ENCODE data around the gene CSH2.

CSH2 gene

GRCh38 chr17:63848834-63849689 lies 24.4 kb downstream of the CSH2 start:
- peak; percentile 43 for DNase-seq (ENCODE audit: low read depth)
- TF ChIP-seq POLR2A (IDR thresholded peaks at IDR 0.05; ENCODE audit: extremely low read depth, insufficient read length) (no peak), MYC (IDR thresholded peaks at IDR 0.05; ENCODE audit: low read depth, low read length) (no peak), CTCF (IDR thresholded peaks at IDR 0.05; ENCODE audit: low read depth, low read length) (no peak), MAX (IDR thresholded peaks at IDR 0.05; ENCODE audit: low read depth, low read length) (no peak)
- no peak overlapping the region for H3K4me3 ChIP-seq (ENCODE audit: low read depth, low read length)

- DNase-seq (ENCODE audit: low read depth): no peak
- TF ChIP-seq MYC (IDR thresholded peaks at IDR 0.05; ENCODE audit: low read depth, low read length) (no peak), MAX (IDR thresholded peaks at IDR 0.05; ENCODE audit: low read depth, low read length) (no peak), POLR2A (IDR thresholded peaks at IDR 0.05; ENCODE audit: extremely low read depth, insufficient read length) (no peak), CTCF (IDR thresholded peaks at IDR 0.05; ENCODE audit: low read depth, low read length) (no peak)
- H3K4me3 ChIP-seq (ENCODE audit: low read depth, low read length): no peak overlapping the region
Measured at GRCh38 chr17:63847525-63848249, 25.8 kb downstream of the CSH2 start.

GRCh38 chr17:63845509-63845908 lies 28.0 kb downstream of the CSH2 start:
- no peak overlapping the region for H3K4me3 ChIP-seq (ENCODE audit: low read depth, low read length)
- TF ChIP-seq MAX (IDR thresholded peaks at IDR 0.05; ENCODE audit: low read depth, low read length): no peak
- TF ChIP-seq POLR2A (IDR thresholded peaks at IDR 0.05; ENCODE audit: extremely low read depth, insufficient read length): no peak
- no peak for TF ChIP-seq MYC (IDR thresholded peaks at IDR 0.05; ENCODE audit: low read depth, low read length)
- no peak for TF ChIP-seq CTCF (IDR thresholded peaks at IDR 0.05; ENCODE audit: low read depth, low read length)
- DNase-seq (ENCODE audit: low read depth): no peak

GRCh38 chr17:63843910-63844677 lies 29.4 kb downstream of the CSH2 start:
- peak overlapping the region; percentile 87 for H3K4me3 ChIP-seq (ENCODE audit: low read depth, low read length)
- TF ChIP-seq MYC (IDR thresholded peaks at IDR 0.05; ENCODE audit: low read depth, low read length) (no peak), POLR2A (IDR thresholded peaks at IDR 0.05; ENCODE audit: extremely low read depth, insufficient read length) (no peak)
- DNase-seq (ENCODE audit: low read depth): no peak

GRCh38 chr17:63843387-63843888 lies 30.0 kb downstream of the CSH2 start:
- DNase-seq (ENCODE audit: low read depth): peak; percentile 90
- peak overlapping the region; percentile 87 for H3K4me3 ChIP-seq (ENCODE audit: low read depth, low read length)

- peak within 1 kb of the TSS; percentile 90 for H3K4me3 ChIP-seq (ENCODE audit: low read depth, low read length)
- TF ChIP-seq POLR2A (IDR thresholded peaks at IDR 0.05; ENCODE audit: extremely low read depth, insufficient read length) (peak; percentile 25), MAX (IDR thresholded peaks at IDR 0.05; ENCODE audit: low read depth, low read length) (no peak), CTCF (IDR thresholded peaks at IDR 0.05; ENCODE audit: low read depth, low read length) (no peak), MYC (IDR thresholded peaks at IDR 0.05; ENCODE audit: low read depth, low read length) (peak; percentile 41)
- peak; percentile 98 for DNase-seq (ENCODE audit: low read depth)
Measured at GRCh38 chr17:63842540-63843386, 30.7 kb downstream of the CSH2 start, which contains the start of gene SMARCD2. TSS of gene SMARCD2 (minus strand) at chr17:63842685. CDS start at chr17:63842674, 11 bp downstream.

Measured in NB4 (cell line).